Activated CD4-positive, alpha-beta memory T cell treated with anti-CD3 and anti-CD28 coated beads for 36 hours (primary cell): ENCODE data around the gene CH25H. TPM values are rescaled to one million over a fixed set of nuclear protein-coding genes. Genes with fewer than 3 reads are reported as not detected.

Source experiments
- CTCF ChIA-PET: fragments of 350-600 bp; sonication (Branson Sonifier 250); formaldehyde crosslinking; loops from one replicate; lab custom pipeline; 2021; ENCODE audit warnings: antibody characterized with exemption, inconsistent platforms; lab: Charles Lee
- POLR2A ChIA-PET: fragments of 350-600 bp; sonication (Branson Sonifier 250); formaldehyde crosslinking; loops from one replicate; lab custom pipeline; 2021; ENCODE audit warnings: antibody characterized with exemption; lab: Charles Lee
- DNase-seq: peaks from one replicate; pipeline ENCODE4 v3.0.0-alpha.2; 2020
- H3K27ac Mint-ChIP-seq: one replicate; pipeline ENCODE4 v1.8.0; 2021; ENCODE audit warnings: mixed read lengths
- H3K27me3 Mint-ChIP-seq: one replicate; pipeline ENCODE4 v1.8.0; 2021; ENCODE audit warnings: mixed read lengths
- H3K36me3 Mint-ChIP-seq: one replicate; pipeline ENCODE4 v1.8.0; 2021; ENCODE audit warnings: mixed read lengths
- H3K4me1 Mint-ChIP-seq: one replicate; pipeline ENCODE4 v1.8.0; 2021; ENCODE audit warnings: low read depth, mixed read lengths
- H3K4me3 Mint-ChIP-seq: one replicate; pipeline ENCODE4 v1.8.0; 2021; ENCODE audit warnings: mild to moderate bottlenecking, mixed read lengths
- H3K9me3 Mint-ChIP-seq: one replicate; pipeline ENCODE4 v1.8.0; 2021; ENCODE audit warnings: mixed read lengths
- intact Hi-C: fragments of 100-400 bp; cut with micrococcal nuclease; formaldehyde crosslinking; loops from one replicate; pipeline ENCODE4 v1.15.1; 2023
- total RNA-seq, 2 experiments: library from RNA; stranded (reverse); gene quantifications; one replicate each; pipeline ENCODE4 v1.2.3, GENCODE V29; 2021

CH25H gene
- total RNA-seq, 2 experiments from 2014 or later, result 0.12 TPM; not detected in 1

DNA sequence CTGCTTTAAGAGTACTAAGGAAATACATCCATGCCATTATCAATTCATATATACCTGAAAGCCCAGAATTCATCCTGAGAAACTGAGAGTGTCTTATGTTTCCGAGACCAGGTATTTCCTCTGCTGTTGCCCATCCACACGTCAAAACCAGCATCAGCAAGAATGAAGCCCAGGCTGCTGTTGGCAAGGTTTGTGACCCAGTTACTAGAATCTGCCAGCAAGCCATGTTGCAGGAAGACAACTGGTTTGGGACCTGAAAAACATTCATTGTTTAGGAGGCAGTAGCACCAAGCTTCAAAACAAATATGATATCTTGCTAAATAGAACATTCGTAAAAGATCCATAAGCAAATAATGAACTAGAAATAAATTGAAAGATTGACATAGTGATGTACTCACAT lies 21.0 kb upstream of the CH25H start:
- CTCF ChIA-PET, result interaction anchor here (1.3 to 3.1 kb wide), 2 partner anchors 10 to 198 kb away, joined by 3 to 12 read pairs; no protein-coding TSS in a partner anchor
- no peak overlapping the region for H3K4me3 Mint-ChIP-seq
- H3K9me3 Mint-ChIP-seq, result no peaks in the 10 kb centered on the region
- POLR2A ChIA-PET, result no interaction called here
- intact Hi-C loops, result no loop called here
- peaks cover 6% of the 10 kb centered on the region for H3K36me3 Mint-ChIP-seq
- no peak for DNase-seq
- H3K27ac Mint-ChIP-seq, result no peak overlapping the region
- peaks cover 2% of the 10 kb centered on the region for H3K4me1 Mint-ChIP-seq
- H3K27me3 Mint-ChIP-seq, result no peaks in the 10 kb centered on the region

DNA sequence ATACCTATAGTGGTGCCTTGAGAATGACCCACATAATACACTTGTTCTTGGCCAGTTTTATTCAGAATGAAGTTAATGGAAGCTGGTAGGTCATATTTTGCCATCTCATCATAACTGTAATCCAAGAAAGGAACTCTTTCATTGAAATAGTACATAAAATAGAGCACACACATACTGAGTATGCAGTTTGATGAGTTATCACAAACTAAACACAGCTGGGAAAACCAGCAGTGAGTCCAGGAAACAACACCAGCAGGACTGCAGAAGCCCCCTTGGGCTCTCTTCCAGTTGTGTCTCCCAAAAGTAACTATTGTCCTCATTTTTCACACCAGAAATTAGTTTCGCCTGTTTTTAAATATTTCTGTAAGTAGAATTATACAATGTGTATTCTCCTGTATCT lies 19.8 kb upstream of the CH25H start:
- Mint-ChIP-seq H3K27me3 (no peaks in the 10 kb centered on the region), H3K27ac (no peak overlapping the region), H3K9me3 (no peaks in the 10 kb centered on the region), H3K4me1 (peaks cover 2% of the 10 kb centered on the region), H3K36me3 (peaks cover 6% of the 10 kb centered on the region), H3K4me3 (no peak overlapping the region)
- DNase-seq, result no peak
- ChIA-PET POLR2A (no interaction called here), CTCF (no interaction called here)
- intact Hi-C loops, result no loop called here

DNA sequence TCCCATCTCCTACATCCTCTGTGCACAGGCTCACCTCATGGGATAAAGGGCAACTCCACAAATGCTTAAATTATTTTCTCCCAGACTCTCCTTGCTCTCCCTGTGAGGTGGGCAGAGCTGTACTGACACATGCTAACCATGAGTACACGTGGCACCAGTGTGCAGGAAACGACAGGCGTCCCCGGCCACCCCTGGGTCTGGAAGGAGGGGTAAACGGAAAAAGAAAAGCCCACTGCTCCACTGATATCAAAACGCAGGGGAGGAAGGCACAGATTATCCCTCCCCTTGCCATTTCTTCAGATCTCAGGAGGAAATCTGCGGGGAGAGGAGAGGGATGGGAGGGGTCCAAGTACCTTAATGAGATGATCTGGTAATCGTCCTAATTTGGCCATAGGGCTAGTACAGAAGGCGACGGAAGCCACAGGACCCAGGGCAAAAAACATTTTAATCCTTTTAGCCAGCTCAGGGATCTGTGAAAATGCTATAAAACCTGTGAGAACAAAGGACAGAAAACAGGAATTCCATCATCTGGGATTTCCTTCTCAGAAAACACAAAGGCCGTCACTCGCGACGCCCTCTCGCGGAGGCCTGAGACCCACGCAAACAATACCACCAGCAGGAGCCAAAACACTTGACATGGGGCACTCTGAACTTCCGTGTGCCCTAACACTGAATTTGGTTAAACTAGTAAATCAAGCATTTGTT lies 17.8 kb upstream of the CH25H start:
- Mint-ChIP-seq H3K9me3 (no peaks in the 10 kb centered on the region), H3K27me3 (no peaks in the 10 kb centered on the region), H3K4me3 (no peak overlapping the region), H3K27ac (no peak overlapping the region), H3K4me1 (peaks cover 2% of the 10 kb centered on the region), H3K36me3 (peaks cover 6% of the 10 kb centered on the region)
- intact Hi-C loops, result no loop called here
- DNase-seq, result no peak
- POLR2A ChIA-PET, result no interaction called here
- CTCF ChIA-PET, result interaction anchor here (0.9 to 1.3 kb wide), 4 partner anchors 11 to 290 kb away, joined by 3 to 5 read pairs (median 3); no protein-coding TSS in a partner anchor

DNA sequence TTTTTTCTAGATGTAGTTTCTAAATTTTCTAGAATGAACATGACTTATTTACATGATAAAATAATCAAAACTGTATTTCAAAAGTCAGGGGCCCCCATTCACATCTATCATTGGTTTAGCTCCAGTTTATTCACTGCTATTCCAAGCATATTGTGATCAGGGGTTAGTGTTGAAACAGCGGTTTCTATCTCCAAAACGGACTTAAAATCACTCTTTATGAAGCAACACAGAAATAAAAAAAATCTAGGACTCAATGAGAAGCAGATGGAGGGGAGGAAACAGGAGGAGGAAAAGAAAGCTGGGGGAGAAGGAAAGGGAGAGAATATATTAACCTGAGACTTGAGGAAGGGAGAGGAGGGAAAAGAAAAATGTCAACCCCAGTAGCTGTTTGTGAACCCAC lies 14.8 kb upstream of the CH25H start:
- Mint-ChIP-seq H3K4me3 (no peak overlapping the region), H3K27me3 (no peaks in the 10 kb centered on the region), H3K4me1 (peaks cover 7% of the 10 kb centered on the region), H3K27ac (no peak overlapping the region), H3K36me3 (no peaks in the 10 kb centered on the region), H3K9me3 (no peaks in the 10 kb centered on the region)
- POLR2A ChIA-PET, result no interaction called here
- intact Hi-C loops, result no loop called here
- no peak for DNase-seq
- CTCF ChIA-PET, result interaction anchor here (0.7 to 1.6 kb wide), 3 partner anchors 193 to 392 kb away, joined by 3 to 10 read pairs (median 6); no protein-coding TSS in a partner anchor

DNA sequence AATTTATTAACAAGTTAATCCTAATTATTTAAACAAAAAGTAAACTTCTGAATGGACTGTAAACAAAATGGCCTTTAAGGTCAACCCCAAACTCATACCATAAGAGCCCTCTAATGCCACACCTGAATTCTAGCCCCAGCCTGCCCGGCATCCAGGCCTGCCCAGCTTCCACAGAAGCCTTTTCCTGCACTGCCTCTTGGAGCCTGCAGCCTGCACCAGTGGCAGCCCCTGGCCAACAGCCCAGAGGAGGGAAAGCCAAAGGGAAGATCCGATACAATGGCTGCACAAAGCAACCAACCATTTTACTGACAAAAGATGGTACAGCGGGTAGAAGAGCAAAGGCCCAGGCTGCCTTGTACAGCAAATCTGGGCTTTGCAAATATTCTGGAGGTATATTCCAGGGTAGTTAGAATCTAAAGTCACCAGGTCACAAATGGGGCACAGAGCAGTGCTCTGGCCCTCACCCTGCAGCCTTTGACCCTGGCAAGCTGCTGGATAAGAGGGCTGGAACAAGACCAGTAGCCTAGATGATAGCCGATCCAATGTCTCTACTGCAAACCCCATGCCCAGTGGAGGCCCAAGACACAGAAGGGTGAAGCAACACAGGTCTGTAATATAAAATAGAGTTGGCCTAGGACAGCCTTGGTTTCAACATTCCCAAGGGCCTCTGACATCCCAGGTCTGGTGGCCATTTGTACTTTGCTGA lies 12.5 kb upstream of the CH25H start:
- Mint-ChIP-seq H3K36me3 (peaks cover 4% of the 10 kb centered on the region), H3K9me3 (no peaks in the 10 kb centered on the region), H3K27me3 (no peaks in the 10 kb centered on the region), H3K27ac (no peak overlapping the region), H3K4me3 (no peak overlapping the region), H3K4me1 (peaks cover 7% of the 10 kb centered on the region)
- intact Hi-C loops, result no loop called here
- DNase-seq, result no peak
- POLR2A ChIA-PET, result no interaction called here
- CTCF ChIA-PET, result interaction anchor here (3.0 to 4.0 kb wide), 2 partner anchors 189 to 284 kb away, joined by 98 read pairs; no protein-coding TSS in a partner anchor

DNA sequence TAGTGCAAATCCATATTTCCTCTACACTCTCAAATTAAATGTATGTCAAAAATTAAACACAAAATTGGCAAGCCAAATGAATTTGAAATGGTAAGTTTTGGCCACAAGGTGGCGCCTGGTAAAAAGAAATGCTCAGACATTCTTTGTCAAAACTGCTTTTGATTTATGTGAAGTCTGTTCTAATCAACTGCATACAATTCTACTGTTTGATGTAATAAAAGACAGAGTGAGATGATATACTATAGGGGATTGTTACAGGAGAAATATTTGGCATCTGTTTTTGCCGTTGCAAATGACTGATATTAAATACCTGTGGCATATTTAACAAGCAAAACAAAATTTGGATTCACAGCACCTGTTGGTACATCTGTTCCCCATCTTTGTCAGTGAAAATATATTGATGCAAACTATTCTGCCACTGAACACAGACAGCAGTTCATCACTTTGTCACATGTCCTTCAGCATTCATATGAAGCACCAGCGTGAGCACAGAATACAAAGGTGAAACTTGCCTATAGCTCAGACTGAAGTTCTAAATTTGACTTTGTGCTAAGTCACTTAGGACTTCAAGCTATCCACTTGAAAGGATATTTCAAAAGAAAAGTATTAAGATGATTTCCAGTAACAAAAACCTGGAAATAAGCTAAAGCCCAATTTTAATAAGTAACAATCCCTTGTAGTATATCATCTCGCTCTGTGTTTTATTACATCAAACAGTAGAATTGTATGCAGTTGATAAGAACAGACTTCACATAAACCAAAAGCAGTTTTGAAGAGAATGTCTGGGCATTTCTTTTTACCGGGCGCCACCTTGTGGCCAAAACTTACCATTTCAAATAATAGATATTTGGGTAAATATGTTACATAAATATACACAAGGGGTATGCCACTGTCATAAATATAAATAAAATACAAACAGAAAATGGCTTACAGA lies 10.2 kb upstream of the CH25H start:
- peak; percentile 70 for DNase-seq
- no peaks in the 10 kb centered on the region for H3K9me3 Mint-ChIP-seq
- H3K27me3 Mint-ChIP-seq, result no peaks in the 10 kb centered on the region
- peaks cover 9% of the 10 kb centered on the region for H3K4me1 Mint-ChIP-seq
- H3K27ac Mint-ChIP-seq, result no peak overlapping the region
- ChIA-PET POLR2A (interaction anchor here (0.7 kb wide), 1 partner anchor 226 kb away, joined by 3 read pairs; no protein-coding TSS in a partner anchor), CTCF (interaction anchor here (0.6 to 4.0 kb wide), 71 partner anchors 10 to 412 kb away, joined by 3 to 98 read pairs (median 4); partner anchors contain the start of genes CH25H, FAS, IFIT1 and LIPA)
- no peak overlapping the region for H3K4me3 Mint-ChIP-seq
- intact Hi-C loops, result loop anchor here (1.0 to 2.0 kb wide), 5 partner anchors 33 to 383 kb away; partner anchors contain the start of gene LIPA
- H3K36me3 Mint-ChIP-seq, result peaks cover 4% of the 10 kb centered on the region

DNA sequence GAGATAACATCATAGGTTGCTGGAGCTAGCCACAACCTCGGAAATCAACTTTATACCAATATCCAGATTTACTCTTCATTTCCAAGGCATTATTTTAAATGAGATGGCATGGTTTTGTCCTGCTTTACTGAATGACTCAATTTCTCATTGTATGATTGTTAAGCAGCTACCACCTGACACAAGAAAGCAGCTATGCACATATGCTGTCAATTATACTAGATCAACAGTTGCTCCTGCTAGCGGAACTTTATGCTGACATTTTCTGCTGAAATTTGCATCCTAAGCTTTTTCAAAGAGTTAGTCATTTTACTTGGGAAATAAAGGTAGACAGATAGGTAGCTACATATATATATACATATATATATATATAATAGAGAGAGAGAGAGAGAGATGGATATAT lies 8.9 kb upstream of the CH25H start:
- Mint-ChIP-seq H3K36me3 (peaks cover 4% of the 10 kb centered on the region), H3K4me3 (no peak overlapping the region), H3K9me3 (no peaks in the 10 kb centered on the region), H3K27me3 (peaks cover under 1% of the 10 kb centered on the region), H3K27ac (no peak overlapping the region), H3K4me1 (peaks cover 10% of the 10 kb centered on the region)
- intact Hi-C loops, result loop anchor here (2.0 kb wide), 2 partner anchors 35 to 381 kb away; partner anchors contain the start of gene LIPA
- no peak for DNase-seq
- CTCF ChIA-PET, result interaction anchor here (0.6 to 4.2 kb wide), 13 partner anchors 9 to 385 kb away, joined by 3 to 151 read pairs (median 6); partner anchors contain the start of genes CH25H and LIPA
- POLR2A ChIA-PET, result no interaction called here

DNA sequence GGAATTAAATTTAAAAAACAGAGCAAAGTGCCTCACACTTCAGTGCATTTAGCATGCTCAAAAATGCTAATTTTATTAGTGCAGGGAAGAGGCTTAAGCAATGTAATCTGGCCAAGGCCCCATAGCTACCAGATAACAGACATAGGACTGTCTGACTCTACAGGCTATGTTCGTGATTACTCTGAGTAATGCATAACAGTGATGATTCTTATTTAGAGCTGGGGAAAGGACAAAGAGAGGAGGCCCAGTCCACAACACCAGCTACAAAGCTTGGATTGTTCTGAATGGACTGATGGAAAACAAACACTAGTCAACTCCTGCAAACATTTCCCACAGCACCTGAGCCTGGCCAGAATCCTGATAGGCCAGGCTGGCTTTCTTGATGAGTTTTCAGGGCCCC lies 8.4 kb upstream of the CH25H start:
- intact Hi-C loops, result no loop called here
- Mint-ChIP-seq H3K9me3 (no peaks in the 10 kb centered on the region), H3K27ac (no peak overlapping the region), H3K36me3 (peaks cover 4% of the 10 kb centered on the region), H3K4me3 (no peak overlapping the region), H3K4me1 (peaks cover 10% of the 10 kb centered on the region), H3K27me3 (peaks cover 6% of the 10 kb centered on the region)
- ChIA-PET CTCF (interaction anchor here (0.8 to 4.2 kb wide), 12 partner anchors 9 to 384 kb away, joined by 3 to 151 read pairs (median 6); partner anchors contain the start of genes CH25H and LIPA), POLR2A (no interaction called here)
- no peak for DNase-seq

DNA sequence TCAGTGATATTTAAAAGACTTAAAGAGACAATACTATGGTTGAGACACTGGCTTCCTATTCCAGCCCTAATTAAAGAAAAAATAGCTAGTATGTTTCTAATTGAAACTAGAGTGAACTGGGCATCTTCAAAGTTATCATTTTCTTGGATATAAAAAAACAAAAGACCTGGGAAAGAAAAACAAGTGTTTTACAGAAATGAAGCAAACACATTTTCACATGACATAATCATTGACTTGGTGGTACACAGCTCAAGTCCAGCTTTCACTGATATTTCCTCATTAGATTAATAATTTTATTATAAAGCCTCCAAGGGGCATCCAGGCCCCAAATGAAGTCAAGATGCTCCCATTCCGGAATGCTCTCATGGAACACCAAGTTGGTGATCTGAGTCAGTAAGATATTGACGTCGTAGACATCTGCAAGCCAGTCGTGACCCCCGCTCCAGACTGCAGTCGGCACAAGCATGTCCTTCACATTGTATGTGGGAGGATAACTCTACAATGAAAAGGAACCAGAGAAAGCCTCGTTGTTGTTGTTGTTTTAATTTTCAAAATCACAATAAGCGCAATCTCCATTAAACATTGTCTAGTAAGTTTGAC lies 7.5 kb upstream of the CH25H start:
- Mint-ChIP-seq H3K4me1 (peaks cover 10% of the 10 kb centered on the region), H3K9me3 (no peaks in the 10 kb centered on the region), H3K36me3 (peaks cover 4% of the 10 kb centered on the region), H3K4me3 (no peak overlapping the region), H3K27me3 (peaks cover 6% of the 10 kb centered on the region), H3K27ac (no peak overlapping the region)
- DNase-seq, result no peak
- ChIA-PET CTCF (interaction anchor here (0.8 to 4.2 kb wide), 28 partner anchors 9 to 386 kb away, joined by 3 to 151 read pairs (median 4); partner anchors contain the start of gene LIPA), POLR2A (no interaction called here)
- intact Hi-C loops, result no loop called here

DNA sequence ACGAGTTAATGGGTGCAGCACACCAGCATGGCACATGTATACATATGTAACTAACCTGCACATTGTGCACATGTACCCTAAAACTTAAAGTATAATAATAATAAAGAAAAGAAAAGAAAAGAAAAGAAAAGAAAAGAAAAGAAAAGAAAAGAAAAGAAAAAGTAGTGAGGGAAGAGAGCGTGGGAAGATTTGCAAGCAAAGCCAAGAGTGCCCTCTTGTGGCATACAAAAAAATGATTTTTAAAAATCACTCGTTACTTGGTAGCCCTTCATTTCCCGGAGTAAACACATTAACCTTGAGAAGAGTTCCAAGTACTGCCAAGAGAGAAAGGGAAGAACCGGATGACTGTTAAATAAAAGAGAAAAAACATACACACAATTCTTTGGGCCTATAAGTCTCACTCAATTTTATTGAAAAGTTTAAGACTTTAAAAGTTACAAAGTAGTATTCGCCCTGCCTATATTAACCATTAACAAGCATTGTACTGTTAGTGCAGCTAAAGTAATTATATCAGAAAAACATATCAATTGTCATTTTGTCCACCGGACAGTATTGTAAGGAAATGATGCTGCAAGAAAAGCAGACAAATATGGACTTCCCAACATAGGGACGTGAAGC lies 6.2 kb upstream of the CH25H start:
- no peak for DNase-seq
- intact Hi-C loops, result loop anchor here (1.0 kb wide), 2 partner anchors 183 to 278 kb away; no protein-coding TSS in a partner anchor

More for the DNA sequence above, 6.2 kb upstream of the CH25H start:
- H3K36me3 Mint-ChIP-seq, result peaks cover 4% of the 10 kb centered on the region
- POLR2A ChIA-PET, result interaction anchor here (0.7 kb wide), 1 partner anchor 19 kb away, joined by 3 read pairs; no protein-coding TSS in a partner anchor
- CTCF ChIA-PET, result interaction anchor here (0.6 to 4.2 kb wide), 23 partner anchors 9 to 386 kb away, joined by 3 to 151 read pairs (median 4); no protein-coding TSS in a partner anchor
- H3K27ac Mint-ChIP-seq, result no peak overlapping the region
- no peak overlapping the region for H3K4me3 Mint-ChIP-seq
- H3K4me1 Mint-ChIP-seq, result peaks cover 10% of the 10 kb centered on the region
- H3K27me3 Mint-ChIP-seq, result peaks cover 8% of the 10 kb centered on the region
- no peaks in the 10 kb centered on the region for H3K9me3 Mint-ChIP-seq
